ENCODE measurements around the gene ZFAND4. TPM values are rescaled to one million over a fixed set of nuclear protein-coding genes. Genes with fewer than 3 reads are reported as not detected.

The ZFAND4 gene
- total and polyA plus RNA-seq, 12 donors, result 3.2 to 12.5 (median 10.3) TPM

DNA sequence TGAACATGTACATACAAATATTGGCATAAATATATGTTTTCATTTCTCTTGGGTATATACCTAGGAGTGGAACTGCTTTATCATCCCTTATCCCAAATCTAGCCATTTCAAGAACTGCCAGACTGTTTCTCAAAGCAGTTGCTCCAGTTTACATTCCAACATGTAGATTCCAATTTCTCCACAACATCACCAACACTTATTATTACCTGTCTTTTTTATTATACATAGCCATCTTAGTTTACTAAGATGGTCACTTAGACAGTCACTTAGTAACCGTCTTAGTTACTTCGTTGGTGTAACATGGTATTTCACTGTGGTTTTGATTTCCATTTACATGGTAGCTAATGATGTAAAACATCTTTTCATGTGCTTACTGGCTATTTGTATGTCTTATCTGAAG lies 82.7 kb downstream of the ZFAND4 start:
- ATAC-seq (no peak), DNase-seq (no peak)
- 94 to 96% methylated on average over 2 of the region's 2 CpGs for WGBS, 2 donors
- Histone ChIP-seq H3K36me3 (peaks cover 0 to 8% (median 0%) of the 10 kb centered on the region in 9 donors), H3K27me3 (no peaks in the 10 kb centered on the region), H3K4me3 (no peak overlapping the region), H3K9me3 (peaks cover 0 to 23% (median 8%) of the 10 kb centered on the region in 11 donors), H3K27ac (no peak overlapping the region), H3K4me1 (peaks cover 0 to 30% (median 23%) of the 10 kb centered on the region in 9 donors)
- intact Hi-C loops (cut with DNase I), result loop anchor here in 5 of 10 donors (5.0 to 10.0 kb wide), 4 partner anchors 82 to 125 kb away; partner anchors contain the start of gene ZFAND4 (in 3 of the 5)
- TF ChIP-seq, protein P1, sequence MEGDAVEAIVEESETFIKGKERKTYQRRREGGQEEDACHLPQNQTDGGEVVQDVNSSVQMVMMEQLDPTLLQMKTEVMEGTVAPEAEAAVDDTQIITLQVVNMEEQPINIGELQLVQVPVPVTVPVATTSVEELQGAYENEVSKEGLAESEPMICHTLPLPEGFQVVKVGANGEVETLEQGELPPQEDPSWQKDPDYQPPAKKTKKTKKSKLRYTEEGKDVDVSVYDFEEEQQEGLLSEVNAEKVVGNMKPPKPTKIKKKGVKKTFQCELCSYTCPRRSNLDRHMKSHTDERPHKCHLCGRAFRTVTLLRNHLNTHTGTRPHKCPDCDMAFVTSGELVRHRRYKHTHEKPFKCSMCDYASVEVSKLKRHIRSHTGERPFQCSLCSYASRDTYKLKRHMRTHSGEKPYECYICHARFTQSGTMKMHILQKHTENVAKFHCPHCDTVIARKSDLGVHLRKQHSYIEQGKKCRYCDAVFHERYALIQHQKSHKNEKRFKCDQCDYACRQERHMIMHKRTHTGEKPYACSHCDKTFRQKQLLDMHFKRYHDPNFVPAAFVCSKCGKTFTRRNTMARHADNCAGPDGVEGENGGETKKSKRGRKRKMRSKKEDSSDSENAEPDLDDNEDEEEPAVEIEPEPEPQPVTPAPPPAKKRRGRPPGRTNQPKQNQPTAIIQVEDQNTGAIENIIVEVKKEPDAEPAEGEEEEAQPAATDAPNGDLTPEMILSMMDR (IDR thresholded peaks at IDR 0.05), result no peak

GRCh38 chr10:45589009-45589408 lies 83.6 kb downstream of the ZFAND4 start:
- Histone ChIP-seq H3K36me3 (peaks cover 0 to 8% (median 0%) of the 10 kb centered on the region in 9 donors), H3K27ac (no peak overlapping the region), H3K27me3 (no peaks in the 10 kb centered on the region), H3K9me3 (peaks cover 0 to 29% (median 8%) of the 10 kb centered on the region in 11 donors), H3K4me1 (peaks cover 0 to 28% (median 22%) of the 10 kb centered on the region in 9 donors), H3K4me3 (no peak overlapping the region)
- intact Hi-C loops (cut with DNase I), result no loop called here
- no peak for DNase-seq
- no peak for ATAC-seq
- TF ChIP-seq, protein P1 (IDR thresholded peaks at IDR 0.05), result no peak

GRCh38 chr10:45586028-45586824 lies 86.3 kb downstream of the ZFAND4 start:
- Histone ChIP-seq H3K27me3 (no peaks in the 10 kb centered on the region), H3K36me3 (peaks cover 0 to 8% (median 0%) of the 10 kb centered on the region in 9 donors), H3K4me1 (peaks cover 0 to 8% (median 3%) of the 10 kb centered on the region in 9 donors), H3K9me3 (peaks cover 0 to 29% (median 8%) of the 10 kb centered on the region in 11 donors), H3K4me3 (no peak overlapping the region), H3K27ac (no peak overlapping the region)
- intact Hi-C loops (cut with DNase I), result no loop called here
- WGBS, 2 donors, result 97 to 99% methylated on average over 3 of the region's 3 CpGs
- no peak for ATAC-seq
- DNase-seq, result no peak
- TF ChIP-seq, protein P1 (IDR thresholded peaks at IDR 0.05), result no peak

GRCh38 chr10:45585131-45585530 lies 87.4 kb downstream of the ZFAND4 start:
- TF ChIP-seq, protein P1 (IDR thresholded peaks at IDR 0.05), result no peak
- H3K27me3 ChIP-seq, result no peaks in the 10 kb centered on the region
- intact Hi-C loops (cut with DNase I), result no loop called here
- no peak for DNase-seq
- H3K27ac ChIP-seq, result no peak overlapping the region
- H3K9me3 ChIP-seq, result peaks cover 0 to 29% (median 8%) of the 10 kb centered on the region in 11 donors
- H3K4me1 ChIP-seq, result peaks cover 0 to 15% (median 11%) of the 10 kb centered on the region in 9 donors
- WGBS, 2 donors, result 93 to 97% methylated on average over 2 of the region's 2 CpGs
- H3K36me3 ChIP-seq, result peaks cover 0 to 6% (median 0%) of the 10 kb centered on the region in 9 donors
- no peak for ATAC-seq
- H3K4me3 ChIP-seq, result no peak overlapping the region

Data from heart right ventricle (tissue), 16 donors.